Left colon (tissue), 2 donors: ENCODE results near the gene SMARCA4. TPM values are rescaled to one million over a fixed set of nuclear protein-coding genes. Genes with fewer than 3 reads are reported as not detected.
"Not testable (repeated sequence)": the region's sequence is repeated elsewhere in the genome, so short reads cannot be mapped to it uniquely, and the experiment has no call there.

ENCODE experiments used
- ATAC-seq: fragments of 200-7000 bp; cut with Tn5 transposase; one replicate; pipeline ENCODE4 v1.9.1; 2020; ENCODE audit warnings: mild to moderate bottlenecking, moderate library complexity
- DNase-seq, 2 donors: peaks; one replicate each; pipeline ENCODE4 v3.0.0-alpha.2; 2020
- intact Hi-C, 2 donors: fragments of 100-400 bp; cut with DNase I in 1 of 2; cut with micrococcal nuclease in 1 of 2; formaldehyde crosslinking; loops; one replicate each; pipeline versions ENCODE4 v1.11.2 to v1.14.0; 2022; cut with DNase I, micrococcal nuclease
- total RNA-seq, 2 donors: library from RNA; stranded (reverse); fragmentation: NEBNext Ultra II Directional; extraction: Animal tissue kit (Norgen Biotek cat#: 25700); gene quantifications; one replicate each; pipeline ENCODE4 v1.2.1, GENCODE V29; 2021
- donor health status: DM: no; HTN: no; CAD: no.
- donor health status: DM: yes; HTN: yes; CAD: no.

The SMARCA4 gene
- total RNA-seq, 2 donors from 2014 or later = 68.7 to 98.6 TPM

- intact Hi-C loops = loop anchor here in 1 of 2 donors (10.0 kb wide), 1 partner anchor 78 kb away; no protein-coding TSS in a partner anchor
- DNase-seq (no peak), ATAC-seq (no peak)
Observed at GRCh38 chr19:11046605-11047354, 86.0 kb downstream of the SMARCA4 start.

GRCh38 chr19:11047866-11048265 lies 87.0 kb downstream of the SMARCA4 start:
- DNase-seq (no peak), ATAC-seq (no peak)
- intact Hi-C loops = loop anchor here in 1 of 2 donors (10.0 kb wide), 1 partner anchor 77 kb away; no protein-coding TSS in a partner anchor

- no peak for ATAC-seq
- intact Hi-C loops = no loop called here
Observed at GRCh38 chr19:11050323-11051114, 89.7 kb downstream of the SMARCA4 start.

GRCh38 chr19:11053817-11054195 lies 93.0 kb downstream of the SMARCA4 start:
- no peak for ATAC-seq
- intact Hi-C loops = no loop called here
- no peak for DNase-seq

More at GRCh38 chr19:11050323-11051114, 89.7 kb downstream of the SMARCA4 start:
- DNase-seq = no peak

- intact Hi-C loops = no loop called here
- DNase-seq = no peak
- ATAC-seq = no peak
Observed at GRCh38 chr19:11054200-11054599, 93.4 kb downstream of the SMARCA4 start.

GRCh38 chr19:11054628-11055027 lies 93.8 kb downstream of the SMARCA4 start:
- intact Hi-C loops = no loop called here
- no peak for ATAC-seq
- DNase-seq = no peak

GRCh38 chr19:11058246-11059030 lies 97.6 kb downstream of the SMARCA4 start:
- intact Hi-C loops = no loop called here
- ATAC-seq = no peak
- DNase-seq = no peak

GRCh38 chr19:11059511-11060358 lies 98.9 kb downstream of the SMARCA4 start:
- DNase-seq (no peak), ATAC-seq (peak; percentile 4)
- intact Hi-C loops = no loop called here

- ATAC-seq = no peak
- DNase-seq = peak in 1 of 2 donors; percentile 63
- intact Hi-C loops = no loop called here
Observed at GRCh38 chr19:11061952-11062351, 101.1 kb downstream of the SMARCA4 start.

- intact Hi-C loops = no loop called here
- DNase-seq = no peak
- no peak for ATAC-seq
Observed at GRCh38 chr19:11063434-11063833, 102.6 kb downstream of the SMARCA4 start.

GRCh38 chr19:11064831-11065303 lies 104.0 kb downstream of the SMARCA4 start:
- ATAC-seq (no peak), DNase-seq (no peak)
- intact Hi-C loops = no loop called here

GRCh38 chr19:11066326-11066725 lies 105.5 kb downstream of the SMARCA4 start:
- ATAC-seq (no peak), DNase-seq (no peak)
- intact Hi-C loops = no loop called here

- DNase-seq = no peak
- intact Hi-C loops = no loop called here
- ATAC-seq = peak; percentile 10
Observed at GRCh38 chr19:11067356-11068113, 106.7 kb downstream of the SMARCA4 start.

GRCh38 chr19:11069561-11069960 lies 108.7 kb downstream of the SMARCA4 start:
- DNase-seq (no peak), ATAC-seq (peak; percentile 22)
- intact Hi-C loops = no loop called here

GRCh38 chr19:11070123-11070522 lies 109.3 kb downstream of the SMARCA4 start:
- ATAC-seq (no peak), DNase-seq (no peak)
- intact Hi-C loops = no loop called here

GRCh38 chr19:11073568-11073967 lies 112.7 kb downstream of the SMARCA4 start:
- intact Hi-C loops = no loop called here

GRCh38 chr19:11076792-11077191 lies 116.0 kb downstream of the SMARCA4 start:
- ATAC-seq, DNase-seq, intact Hi-C loops: not testable (repeated sequence)

More at GRCh38 chr19:11073568-11073967, 112.7 kb downstream of the SMARCA4 start:
- no peak for DNase-seq
- no peak for ATAC-seq
